ENCODE data around the gene ZFHX3.
"Not testable (repeated sequence)": the region's sequence is repeated elsewhere in the genome, so short reads cannot be mapped to it uniquely, and the experiment has no call there.

ZFHX3 gene

GRCh38 chr16:73023752-73024570 is 24.0 kb downstream of the ZFHX3 start:
- DNase-seq (ENCODE audit: low read depth), result no peak

- DNase-seq (ENCODE audit: low read depth), result no peak
These were observed 24.6 kb downstream of the ZFHX3 start for GRCh38 chr16:73023320-73023719.

GRCh38 chr16:73022534-73022933 is 25.4 kb downstream of the ZFHX3 start:
- DNase-seq (ENCODE audit: low read depth), result no peak

- no peak for DNase-seq (ENCODE audit: low read depth)
These were observed 25.9 kb downstream of the ZFHX3 start for GRCh38 chr16:73021866-73022495.

GRCh38 chr16:73020409-73020884 is 27.5 kb downstream of the ZFHX3 start:
- DNase-seq (ENCODE audit: low read depth), result no peak

GRCh38 chr16:73019457-73020362 is 28.2 kb downstream of the ZFHX3 start:
- no peak for DNase-seq (ENCODE audit: low read depth)

- no peak for DNase-seq (ENCODE audit: low read depth)
These were observed 29.0 kb downstream of the ZFHX3 start for GRCh38 chr16:73018821-73019456.

- no peak for DNase-seq (ENCODE audit: low read depth)
These were observed 30.6 kb downstream of the ZFHX3 start for GRCh38 chr16:73017321-73017720.

GRCh38 chr16:73016488-73016830 is 31.5 kb downstream of the ZFHX3 start:
- DNase-seq (ENCODE audit: low read depth), result no peak

- DNase-seq (ENCODE audit: low read depth), result no peak
These were observed 32.1 kb downstream of the ZFHX3 start for GRCh38 chr16:73015612-73016487.

- DNase-seq (ENCODE audit: low read depth), result no peak
These were observed 33.2 kb downstream of the ZFHX3 start for GRCh38 chr16:73014768-73015167.

- DNase-seq (ENCODE audit: low read depth), result no peak
These were observed 34.0 kb downstream of the ZFHX3 start for GRCh38 chr16:73013974-73014373.

- no peak for DNase-seq (ENCODE audit: low read depth)
These were observed 35.6 kb downstream of the ZFHX3 start for GRCh38 chr16:73012341-73012740.

- no peak for DNase-seq (ENCODE audit: low read depth)
These were observed 36.0 kb downstream of the ZFHX3 start for GRCh38 chr16:73011926-73012325.

GRCh38 chr16:73010150-73010676 is 37.7 kb downstream of the ZFHX3 start:
- no peak for DNase-seq (ENCODE audit: low read depth)

GRCh38 chr16:73009710-73010109 is 38.2 kb downstream of the ZFHX3 start:
- not testable (repeated sequence) for DNase-seq (ENCODE audit: low read depth)

- DNase-seq (ENCODE audit: low read depth), result no peak
These were observed 41.9 kb downstream of the ZFHX3 start for GRCh38 chr16:73006026-73006425.

- no peak for DNase-seq (ENCODE audit: low read depth)
These were observed 45.1 kb downstream of the ZFHX3 start for GRCh38 chr16:73002866-73003265.

GRCh38 chr16:73000907-73001521 is 46.9 kb downstream of the ZFHX3 start:
- DNase-seq (ENCODE audit: low read depth), result no peak

Measured in T follicular helper cell (primary cell).